Common myeloid progenitor, CD34-positive (primary cell): ENCODE data around the gene TNNC2.
"Not testable (repeated sequence)": the region's sequence is repeated elsewhere in the genome, so short reads cannot be mapped to it uniquely, and the experiment has no call there.

Source experiments
- CTCF ChIA-PET: fragments of 350-600 bp; sonication (Branson Sonifier 250); formaldehyde crosslinking; loops from one replicate; lab custom pipeline; 2021; ENCODE audit warnings: antibody characterized with exemption; lab: Charles Lee
- POLR2A ChIA-PET: fragments of 350-600 bp; sonication (Branson Sonifier 250); formaldehyde crosslinking; loops from one replicate; lab custom pipeline; 2021; ENCODE audit warnings: antibody characterized with exemption; lab: Charles Lee
- DNase-seq, 3 donors: peaks; one replicate each; pipeline versions ENCODE4 v3.0.0 to v3.0.0-alpha.2; 2013
- H3K27ac ChIP-seq, 2 experiments: 1 replicate in 1 of 2; 2 replicates in 1 of 2; pipeline ENCODE4 v1.7.0; 2013; ENCODE audit warnings: inconsistent platforms in 2 of 2, low read length in 2 of 2, mild to moderate bottlenecking in 2 of 2, low read depth in 1 of 2, moderate library complexity in 1 of 2; ENCODE audit not compliant: severe bottlenecking in 2 of 2, insufficient read depth in 1 of 2, poor library complexity in 1 of 2
- H3K27me3 ChIP-seq, 5 experiments: replicated peaks in 2 of 5; 1 replicate in 3 of 5; 2 replicates in 2 of 5; pipeline versions ENCODE4 v1.6.1 to v1.7.0; 2013; ENCODE audit warnings: low read length in 4 of 5, mild to moderate bottlenecking in 2 of 5, moderate library complexity in 2 of 5, inconsistent platforms in 1 of 5; ENCODE audit not compliant: insufficient read depth in 5 of 5, control insufficient read depth in 4 of 5
- H3K36me3 ChIP-seq, 4 experiments: 1 replicate in 2 of 4; 2 replicates in 2 of 4; pipeline versions ENCODE4 v1.6.1 to v1.7.0; 2013; ENCODE audit warnings: low read length in 3 of 4, control low read depth in 1 of 4, mild to moderate bottlenecking in 1 of 4; ENCODE audit not compliant: control insufficient read depth in 4 of 4, insufficient read depth in 4 of 4
- H3K4me1 ChIP-seq, 4 experiments: 1 replicate in 3 of 4; 2 replicates in 1 of 4; pipeline versions ENCODE4 v1.6.1 to v1.7.1; 2013; ENCODE audit warnings: low read length in 3 of 4, mild to moderate bottlenecking in 3 of 4, control low read depth in 1 of 4, inconsistent platforms in 1 of 4, moderate library complexity in 1 of 4; ENCODE audit not compliant: control insufficient read depth in 4 of 4, insufficient read depth in 4 of 4; ENCODE audit errors: control extremely low read depth in 1 of 4
- H3K4me3 ChIP-seq, 7 experiments: 1 replicate in 4 of 7; 2 replicates in 3 of 7; pipeline versions ENCODE4 v1.5.1 to v1.7.0; 2013; ENCODE audit warnings: mild to moderate bottlenecking in 7 of 7, low read length in 6 of 7, moderate library complexity in 6 of 7, inconsistent platforms in 2 of 7, low read depth in 2 of 7, control low read depth in 1 of 7; ENCODE audit not compliant: insufficient read depth in 4 of 7, control insufficient read depth in 1 of 7; ENCODE audit errors: extremely low read depth in 1 of 7
- H3K9me3 ChIP-seq, 5 experiments: 1 replicate in 4 of 5; 2 replicates in 1 of 5; pipeline versions ENCODE4 v1.6.1 to v1.7.1; 2013; ENCODE audit warnings: low read length in 4 of 5, mild to moderate bottlenecking in 2 of 5, inconsistent platforms in 1 of 5, low read depth in 1 of 5, moderate library complexity in 1 of 5; ENCODE audit not compliant: control insufficient read depth in 4 of 5, insufficient read depth in 2 of 5; ENCODE audit errors: control extremely low read depth in 1 of 5
- WGBS: methylation state at CpG from one replicate; pipeline ENCODE4 v1.1.5; 2013; ENCODE audit not compliant: insufficient coverage; 5-methylcytosine and 5-hydroxymethylcytosine counted together

Gene TNNC2

GRCh38 chr20:45810191-45810970 is 16.7 kb downstream of the TNNC2 start:
- peaks cover 5 to 58% (median 35%) of the 10 kb centered on the region in 4 experiments for H3K36me3 ChIP-seq
- H3K9me3 ChIP-seq, result no peaks in the 10 kb centered on the region
- H3K4me1 ChIP-seq, result peaks cover 2 to 56% (median 46%) of the 10 kb centered on the region in 4 experiments
- CTCF ChIA-PET, result interaction anchor here (0.6 to 1.4 kb wide), 2 partner anchors 11 to 15 kb away, joined by 3 to 7 read pairs; no protein-coding TSS in a partner anchor
- peak overlapping the region; percentile 13 to 59 for H3K27ac ChIP-seq
- peak overlapping the region in 2 of 7 experiments; percentile 14 to 16 for H3K4me3 ChIP-seq
- peak; percentile 60 to 81 (median 66) for DNase-seq
- 10% methylated on average over 2 of the region's 8 CpGs for WGBS
- H3K27me3 ChIP-seq, result no peaks in the 10 kb centered on the region
- POLR2A ChIA-PET, result no interaction called here

- Histone ChIP-seq H3K36me3 (peaks cover 21 to 63% (median 52%) of the 10 kb centered on the region in 4 experiments), H3K4me3 (no peak overlapping the region), H3K4me1 (peaks cover 0 to 7% (median 0%) of the 10 kb centered on the region in 4 experiments), H3K27me3 (no peaks in the 10 kb centered on the region), H3K9me3 (no peaks in the 10 kb centered on the region), H3K27ac (no peak overlapping the region)
- ChIA-PET CTCF (interaction anchor here (0.6 to 3.6 kb wide), 5 partner anchors 10 to 1168 kb away, joined by 3 to 30 read pairs (median 3); partner anchors contain the start of genes DNTTIP1 and WFDC3), POLR2A (interaction anchor here (0.7 kb wide), 1 partner anchor 10 kb away, joined by 3 read pairs; the partner anchor contains the start of genes DNTTIP1 and WFDC3)
- 98% methylated on average over 7 of the region's 7 CpGs for WGBS
- DNase-seq, result no peak
These were observed 25.3 kb downstream of the TNNC2 start for GRCh38 chr20:45801851-45802250.

- Histone ChIP-seq H3K27ac (no peak overlapping the region), H3K27me3 (no peaks in the 10 kb centered on the region), H3K4me1 (peaks cover 0 to 7% (median 0%) of the 10 kb centered on the region in 4 experiments), H3K9me3 (no peaks in the 10 kb centered on the region), H3K36me3 (peaks cover 29 to 62% (median 53%) of the 10 kb centered on the region in 4 experiments), H3K4me3 (no peak overlapping the region)
- peak; percentile 63 to 77 (median 72) for DNase-seq
- CTCF ChIA-PET, result interaction anchor here (0.7 to 3.6 kb wide), 31 partner anchors 8 to 911 kb away, joined by 3 to 41 read pairs (median 5); partner anchors contain the start of gene UBE2C
- POLR2A ChIA-PET, result interaction anchor here (0.5 to 0.8 kb wide), 4 partner anchors 14 to 136 kb away, joined by 3 read pairs; partner anchors contain the start of gene PCIF1
- 35% methylated on average over 4 of the region's 4 CpGs for WGBS
These were observed 28.0 kb downstream of the TNNC2 start for GRCh38 chr20:45798935-45799642.

- H3K36me3 ChIP-seq, result peaks cover 24 to 55% (median 49%) of the 10 kb centered on the region in 4 experiments
These were observed 29.2 kb downstream of the TNNC2 start for GRCh38 chr20:45797955-45798354.

GRCh38 chr20:45797510-45797909 is 29.6 kb downstream of the TNNC2 start:
- WGBS, result no CpG with 5 or more reads among the region's 1 CpG
- POLR2A ChIA-PET, H3K9me3 ChIP-seq, H3K27me3 ChIP-seq, CTCF ChIA-PET, DNase-seq, H3K27ac ChIP-seq, H3K4me3 ChIP-seq: not testable (repeated sequence)
- peaks cover 0 to 13% (median 6%) of the 10 kb centered on the region in 4 experiments for H3K4me1 ChIP-seq
- peaks cover 22 to 51% (median 44%) of the 10 kb centered on the region in 4 experiments for H3K36me3 ChIP-seq

More at GRCh38 chr20:45797955-45798354, 29.2 kb downstream of the TNNC2 start:
- POLR2A ChIA-PET, H3K4me3 ChIP-seq, H3K9me3 ChIP-seq, H3K27ac ChIP-seq, H3K4me1 ChIP-seq, H3K27me3 ChIP-seq, DNase-seq: not testable (repeated sequence)
- no CpG with 5 or more reads among the region's 3 CpGs for WGBS
- CTCF ChIA-PET, result interaction anchor here (1.0 to 3.6 kb wide), 9 partner anchors 9 to 171 kb away, joined by 3 to 41 read pairs (median 9); partner anchors contain the start of gene UBE2C

- 97% methylated on average over 11 of the region's 11 CpGs for WGBS
- peaks cover 0 to 18% (median 12%) of the 10 kb centered on the region in 4 experiments for H3K4me1 ChIP-seq
- H3K4me3 ChIP-seq, result no peak overlapping the region
- no peak overlapping the region for H3K27ac ChIP-seq
- POLR2A ChIA-PET, result no interaction called here
- no peak for DNase-seq
- no peaks in the 10 kb centered on the region for H3K9me3 ChIP-seq
- CTCF ChIA-PET, result interaction anchor here (0.7 to 1.0 kb wide), 4 partner anchors 13 to 140 kb away, joined by 3 read pairs; no protein-coding TSS in a partner anchor
- H3K36me3 ChIP-seq, result peaks cover 18 to 41% (median 34%) of the 10 kb centered on the region in 4 experiments
- H3K27me3 ChIP-seq, result no peaks in the 10 kb centered on the region
These were observed 30.6 kb downstream of the TNNC2 start for GRCh38 chr20:45796337-45797065.
